Trophoblast cell (in vitro differentiated cells and primary cell): ENCODE measurements around the gene SHISA8. TPM values are rescaled to one million over a fixed set of nuclear protein-coding genes. Genes with fewer than 3 reads are reported as not detected.
A peak's percentile ranks its signal among the peaks of the same experiment; 100 is the strongest.

Source experiments
- DNase-seq, 2 donors: peaks; one replicate each; pipeline ENCODE4 v3.0.0-alpha.2; 2016
- H2AFZ ChIP-seq: 2 replicates; pipeline ENCODE4 v1.6.1; 2013; ENCODE audit warnings: low read length, moderate library complexity, mild to moderate bottlenecking; ENCODE audit not compliant: insufficient read depth, poor library complexity
- H2AK5ac ChIP-seq: 2 replicates; pipeline ENCODE4 v1.6.1; 2013; ENCODE audit warnings: mild to moderate bottlenecking, low read length
- H2BK120ac ChIP-seq: 2 replicates; pipeline ENCODE4 v1.6.1; 2013; ENCODE audit warnings: low read length, mild to moderate bottlenecking, moderate library complexity; ENCODE audit not compliant: insufficient read depth, poor library complexity
- H2BK12ac ChIP-seq: 2 replicates; pipeline ENCODE4 v1.6.1; 2013; ENCODE audit warnings: mild to moderate bottlenecking, low read length, moderate library complexity
- H2BK5ac ChIP-seq: 2 replicates; pipeline ENCODE4 v1.6.1; 2013; ENCODE audit warnings: low read length, low read depth, moderate library complexity, mild to moderate bottlenecking; ENCODE audit not compliant: poor library complexity
- H3K14ac ChIP-seq: 2 replicates; pipeline ENCODE4 v1.6.1; 2013; ENCODE audit warnings: mild to moderate bottlenecking, low read length
- H3K18ac ChIP-seq: 2 replicates; pipeline ENCODE4 v1.6.1; 2013; ENCODE audit warnings: mild to moderate bottlenecking, low read length
- H3K23ac ChIP-seq: 2 replicates; pipeline ENCODE4 v1.6.1; 2013; ENCODE audit warnings: low read length
- H3K27ac ChIP-seq: 2 replicates; pipeline ENCODE4 v1.5.1; 2013; ENCODE audit warnings: low read depth, mild to moderate bottlenecking, inconsistent platforms, low read length, moderate library complexity
- H3K27me3 ChIP-seq: 2 replicates; pipeline ENCODE4 v1.6.1; 2013; ENCODE audit warnings: inconsistent platforms, mild to moderate bottlenecking, low read length, moderate library complexity; ENCODE audit not compliant: insufficient read depth
- H3K36me3 ChIP-seq, 2 experiments: 1 replicate in 1 of 2; 2 replicates in 1 of 2; pipeline ENCODE4 v1.6.1; 2013; ENCODE audit warnings: low read length in 2 of 2, mild to moderate bottlenecking in 2 of 2, moderate library complexity in 1 of 2; ENCODE audit not compliant: insufficient read depth in 2 of 2, control insufficient read depth in 1 of 2
- H3K4ac ChIP-seq: 2 replicates; pipeline ENCODE4 v1.6.1; 2013; ENCODE audit warnings: low read depth, mild to moderate bottlenecking, low read length, moderate library complexity
- H3K4me1 ChIP-seq, 2 experiments: 1 replicate in 1 of 2; 2 replicates in 1 of 2; pipeline ENCODE4 v1.6.1; 2013; ENCODE audit warnings: low read length in 2 of 2, mild to moderate bottlenecking in 2 of 2, moderate library complexity in 1 of 2; ENCODE audit not compliant: insufficient read depth in 2 of 2, control insufficient read depth in 1 of 2
- H3K4me2 ChIP-seq: 2 replicates; pipeline ENCODE4 v1.6.1; 2013; ENCODE audit warnings: inconsistent platforms, mild to moderate bottlenecking, low read length, moderate library complexity
- H3K4me3 ChIP-seq: 2 replicates; pipeline ENCODE4 v1.5.1; 2013; ENCODE audit warnings: mild to moderate bottlenecking, low read depth, low read length, inconsistent platforms
- H3K79me1 ChIP-seq: one replicate; pipeline ENCODE4 v1.6.1; 2013; ENCODE audit warnings: low read length
- H3K79me2 ChIP-seq: 2 replicates; pipeline ENCODE4 v1.6.1; 2013; ENCODE audit warnings: low read length, mild to moderate bottlenecking; ENCODE audit not compliant: control insufficient read depth, insufficient read depth, poor library complexity
- H3K9ac ChIP-seq: 2 replicates; pipeline ENCODE4 v1.6.1; 2013; ENCODE audit warnings: mild to moderate bottlenecking, low read length
- H3K9me3 ChIP-seq: 2 replicates; pipeline ENCODE4 v1.6.1; 2013; ENCODE audit warnings: low read depth, mild to moderate bottlenecking, control low read depth, inconsistent platforms, low read length; ENCODE audit not compliant: insufficient read depth
- H4K12ac ChIP-seq: 2 replicates; pipeline ENCODE4 v1.6.1; 2013; ENCODE audit warnings: low read depth, mild to moderate bottlenecking, low read length, moderate library complexity
- H4K8ac ChIP-seq: 2 replicates; pipeline ENCODE4 v1.6.1; 2013; ENCODE audit warnings: low read depth, mild to moderate bottlenecking, low read length, moderate library complexity
- H4K91ac ChIP-seq: one replicate; pipeline ENCODE4 v1.6.1; 2013; ENCODE audit warnings: low read depth, mild to moderate bottlenecking, low read length, moderate library complexity
- WGBS: extraction: QIAGEN DNeasy Blood & Tissue Kit; methylation state at CpG from one replicate; pipeline ENCODE4 v1.1.7; 2013; ENCODE audit warnings: missing lambda C conversion rate; ENCODE audit not compliant: insufficient read length, insufficient coverage; ENCODE audit errors: extremely low coverage; 5-methylcytosine and 5-hydroxymethylcytosine counted together
- polyA plus RNA-seq: library from polyadenylated mRNA; stranded (reverse); fragments of 200-250 nt; gene quantifications from 2 replicates; pipeline ENCODE4 v1.2.3, GENCODE V29; 2013

Gene SHISA8
- 0.31 and 0.43 TPM in 2 replicates for polyA plus RNA-seq

- Histone ChIP-seq H4K8ac (no peak within 1 kb of the TSS), H3K4ac (no peak within 1 kb of the TSS), H3K4me1 (peaks cover 11 to 16% of the 10 kb centered on the region in 2 experiments), H3K4me3 (no peak within 1 kb of the TSS), H3K14ac (no peak within 1 kb of the TSS), H3K27me3 (peaks cover 75% of the 10 kb centered on the region), H3K23ac (no peak within 1 kb of the TSS), H2BK5ac (no peak within 1 kb of the TSS), H2AFZ (no peak within 1 kb of the TSS), H2BK120ac (no peak within 1 kb of the TSS), H2AK5ac (no peak within 1 kb of the TSS), H3K79me2 (no peaks in the 10 kb centered on the region), H3K9ac (no peak within 1 kb of the TSS), H3K27ac (no peak within 1 kb of the TSS), H4K12ac (no peak within 1 kb of the TSS), H3K9me3 (peaks cover 16% of the 10 kb centered on the region), H3K4me2 (peak within 1 kb of the TSS; percentile 64), H3K79me1 (no peaks in the 10 kb centered on the region), H4K91ac (no peak within 1 kb of the TSS), H2BK12ac (no peak within 1 kb of the TSS), H3K36me3 (no peaks in the 10 kb centered on the region), H3K18ac (no peak within 1 kb of the TSS)
- no CpG with 5 or more reads among the region's 63 CpGs for WGBS
- DNase-seq: peak in 1 of 2 donors; percentile 55
Observed at GRCh38 chr22:41915035-41915785, at the start of gene SHISA8. TSS of gene SHISA8 (minus strand) at chr22:41915074. CDS start at chr22:41914667, 407 bp downstream.

DNA sequence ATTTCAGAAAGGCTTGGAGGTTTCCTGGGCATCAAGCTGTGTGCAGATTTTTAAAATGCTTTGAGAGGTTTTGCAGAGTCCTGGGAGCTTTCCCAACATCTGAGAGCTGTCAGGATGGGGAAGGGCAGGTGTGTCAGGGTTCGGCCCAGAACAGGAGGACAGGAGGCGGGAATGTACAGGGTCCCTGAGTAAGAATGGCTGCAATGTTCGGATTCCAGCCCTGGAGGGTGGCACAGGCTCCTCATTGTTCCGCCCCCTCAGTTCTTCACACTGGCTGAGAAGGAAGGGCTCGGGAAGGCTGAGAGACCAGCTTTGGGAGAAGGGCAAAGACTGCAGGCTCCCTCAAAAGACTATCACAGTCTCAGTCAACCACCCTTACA is 49.2 kb upstream of the SHISA8 start:
- H3K23ac ChIP-seq: no peak overlapping the region
- no peak overlapping the region for H3K4me3 ChIP-seq
- no peak overlapping the region for H2BK5ac ChIP-seq
- WGBS: no CpG with 5 or more reads among the region's 5 CpGs
- H2AK5ac ChIP-seq: no peak overlapping the region
- H3K79me1 ChIP-seq: no peaks in the 10 kb centered on the region
- H4K12ac ChIP-seq: no peak overlapping the region
- H3K27ac ChIP-seq: no peak overlapping the region
- H2BK12ac ChIP-seq: no peak overlapping the region
- no peaks in the 10 kb centered on the region for H3K9me3 ChIP-seq
- H4K8ac ChIP-seq: no peak overlapping the region
- H3K18ac ChIP-seq: no peak overlapping the region
- no peak overlapping the region for H3K14ac ChIP-seq
- H3K27me3 ChIP-seq: peaks cover 3% of the 10 kb centered on the region
- H3K79me2 ChIP-seq: no peaks in the 10 kb centered on the region
- no peak overlapping the region for H3K4me2 ChIP-seq
- H2AFZ ChIP-seq: no peak overlapping the region
- no peak for DNase-seq
- H2BK120ac ChIP-seq: no peak overlapping the region
- H3K4me1 ChIP-seq: peaks cover 0 to 3% of the 10 kb centered on the region in 2 experiments
- H3K9ac ChIP-seq: no peak overlapping the region
- H3K36me3 ChIP-seq: no peaks in the 10 kb centered on the region
- H4K91ac ChIP-seq: no peak overlapping the region
- no peak overlapping the region for H3K4ac ChIP-seq

GRCh38 chr22:41963453-41964111 is 48.7 kb upstream of the SHISA8 start:
- H2BK5ac ChIP-seq: no peak overlapping the region
- no peaks in the 10 kb centered on the region for H3K79me1 ChIP-seq
- no peak overlapping the region for H4K91ac ChIP-seq
- H2AFZ ChIP-seq: no peak overlapping the region
- DNase-seq: no peak
- no peak overlapping the region for H3K4me3 ChIP-seq
- H3K9me3 ChIP-seq: no peaks in the 10 kb centered on the region
- H3K4me2 ChIP-seq: no peak overlapping the region
- H2BK120ac ChIP-seq: no peak overlapping the region
- no peak overlapping the region for H4K8ac ChIP-seq
- no peak overlapping the region for H3K18ac ChIP-seq
- H3K9ac ChIP-seq: no peak overlapping the region
- no CpG with 5 or more reads among the region's 9 CpGs for WGBS
- peaks cover 0 to 3% of the 10 kb centered on the region in 2 experiments for H3K4me1 ChIP-seq
- peaks cover 3% of the 10 kb centered on the region for H3K27me3 ChIP-seq
- H3K79me2 ChIP-seq: no peaks in the 10 kb centered on the region
- no peak overlapping the region for H3K4ac ChIP-seq
- H4K12ac ChIP-seq: no peak overlapping the region
- H2BK12ac ChIP-seq: no peak overlapping the region
- no peak overlapping the region for H3K14ac ChIP-seq
- H3K36me3 ChIP-seq: no peaks in the 10 kb centered on the region
- H3K27ac ChIP-seq: no peak overlapping the region
- H3K23ac ChIP-seq: no peak overlapping the region
- no peak overlapping the region for H2AK5ac ChIP-seq

- Histone ChIP-seq H3K4me1 (peaks cover 0 to 6% of the 10 kb centered on the region in 2 experiments), H3K4ac (no peak overlapping the region)
Observed at GRCh38 chr22:41957941-41958556, 43.2 kb upstream of the SHISA8 start.

More at GRCh38 chr22:41957941-41958556, 43.2 kb upstream of the SHISA8 start:
- no peak overlapping the region for H3K9ac ChIP-seq
- H3K27me3 ChIP-seq: no peaks in the 10 kb centered on the region
- H3K18ac ChIP-seq: no peak overlapping the region
- no peak overlapping the region for H2AK5ac ChIP-seq
- peak overlapping the region; percentile 73 for H2AFZ ChIP-seq
- whole genome bisulfite sequencing: 100% methylated on average over 1 of the region's 23 CpGs
- peak overlapping the region; percentile 76 for H4K8ac ChIP-seq
- no peak overlapping the region for H3K27ac ChIP-seq
- H3K14ac ChIP-seq: no peak overlapping the region
- H3K4me3 ChIP-seq: no peak overlapping the region
- no peak overlapping the region for H2BK12ac ChIP-seq
- DNase-seq: no peak
- peak overlapping the region; percentile 63 for H4K12ac ChIP-seq
- no peaks in the 10 kb centered on the region for H3K9me3 ChIP-seq
- H4K91ac ChIP-seq: no peak overlapping the region
- H3K36me3 ChIP-seq: no peaks in the 10 kb centered on the region
- H3K79me2 ChIP-seq: no peaks in the 10 kb centered on the region
- peak overlapping the region; percentile 55 for H3K4me2 ChIP-seq
- no peak overlapping the region for H3K23ac ChIP-seq
- H2BK120ac ChIP-seq: no peak overlapping the region
- no peak overlapping the region for H2BK5ac ChIP-seq
- peaks cover 2% of the 10 kb centered on the region for H3K79me1 ChIP-seq
